HL-60 (cell line): ENCODE data around the gene TROAP.
"Not testable (repeated sequence)": the region's sequence is repeated elsewhere in the genome, so short reads cannot be mapped to it uniquely, and the experiment has no call there.

Experiments used
- DNase-seq, 2 experiments: peaks; one replicate each; pipeline ENCODE4 v3.0.0-alpha.2; 2010 to 2020; ENCODE audit warnings: low read depth in 1 of 2, low spot score in 1 of 2
- H3K27ac ChIP-seq: fragments of 250-450 bp; sonication (Bioruptor Pico); replicated peaks from 2 replicates; pipeline ENCODE4 v1.5.1; 2020; ENCODE audit warnings: mild to moderate bottlenecking, moderate library complexity
- H3K27me3 ChIP-seq: fragments of 250-450 bp; sonication (Bioruptor Pico); 2 replicates; pipeline ENCODE4 v1.5.1; 2021; ENCODE audit warnings: mild to moderate bottlenecking, moderate library complexity; ENCODE audit not compliant: insufficient read depth, poor library complexity, severe bottlenecking
- H3K4me3 ChIP-seq: replicated peaks from 2 replicates; pipeline ENCODE4 v1.5.1; 2011; ENCODE audit warnings: mild to moderate bottlenecking, control low read depth, low read length; ENCODE audit not compliant: insufficient read depth
- CTCF ChIP-seq: IDR thresholded peaks from one replicate; pipeline ENCODE4 v1.5.1; 2011; ENCODE audit warnings: low read length, control low read depth, inconsistent platforms; ENCODE audit not compliant: insufficient read depth
- GABPA ChIP-seq: IDR thresholded peaks from 2 replicates; pipeline ENCODE4 v1.6.1; 2012; ENCODE audit warnings: low read depth
- POLR2AphosphoS5 ChIP-seq: IDR thresholded peaks from 2 replicates; pipeline ENCODE4 v1.6.1; 2012; ENCODE audit warnings: low read depth
- REST ChIP-seq: IDR thresholded peaks from 2 replicates; pipeline ENCODE4 v1.6.1; 2012; ENCODE audit warnings: low read depth; ENCODE audit not compliant: insufficient replicate concordance
- SPI1 ChIP-seq: IDR thresholded peaks from 2 replicates; pipeline ENCODE4 v1.6.1; 2012; ENCODE audit warnings: low read depth, mild to moderate bottlenecking, borderline replicate concordance

Gene TROAP

DNA sequence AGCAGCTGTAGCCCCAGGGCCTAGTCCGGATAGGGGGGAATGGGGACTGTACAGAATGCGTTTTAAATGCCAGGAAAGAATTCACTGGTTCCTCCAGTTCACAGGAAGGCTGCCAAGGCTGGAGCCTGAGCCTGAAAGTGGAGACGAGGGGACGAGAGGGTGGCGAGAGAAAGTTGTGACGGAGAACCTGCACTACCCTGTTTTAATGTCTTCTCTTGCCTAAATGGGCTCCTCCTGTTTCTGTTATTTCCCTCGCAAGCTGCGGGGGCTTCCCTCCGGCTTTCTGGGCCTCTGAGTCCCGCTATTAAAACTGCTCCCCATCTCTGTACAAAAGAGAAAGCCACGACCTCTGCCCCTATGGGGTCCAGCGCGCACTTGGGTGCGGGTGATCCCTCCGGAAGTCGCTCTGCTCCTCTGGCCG is 9.4 kb downstream of the TROAP start:
- TF ChIP-seq SPI1: no peak
- TF ChIP-seq GABPA: no peak
- TF ChIP-seq CTCF: no peak
- no peak for TF ChIP-seq POLR2AphosphoS5
- TF ChIP-seq REST: no peak
- Histone ChIP-seq H3K27me3 (peaks cover 15% of the 10 kb centered on the region), H3K4me3 (no peak overlapping the region), H3K27ac (no peak overlapping the region)
- DNase-seq: no peak

- Histone ChIP-seq H3K27me3 (peaks cover 18% of the 10 kb centered on the region), H3K4me3 (no peak overlapping the region), H3K27ac (no peak overlapping the region)
- DNase-seq: no peak
- no peak for TF ChIP-seq CTCF
- TF ChIP-seq POLR2AphosphoS5: no peak
- no peak for TF ChIP-seq REST
- TF ChIP-seq SPI1: no peak
- no peak for TF ChIP-seq GABPA
Measured at GRCh38 chr12:49332891-49333371, 9.9 kb downstream of the TROAP start.

- H3K27me3 ChIP-seq: peaks cover 25% of the 10 kb centered on the region
- not testable (repeated sequence) for DNase-seq, H3K4me3 ChIP-seq, H3K27ac ChIP-seq
Measured at GRCh38 chr12:49333778-49334177, 10.7 kb downstream of the TROAP start.

DNA sequence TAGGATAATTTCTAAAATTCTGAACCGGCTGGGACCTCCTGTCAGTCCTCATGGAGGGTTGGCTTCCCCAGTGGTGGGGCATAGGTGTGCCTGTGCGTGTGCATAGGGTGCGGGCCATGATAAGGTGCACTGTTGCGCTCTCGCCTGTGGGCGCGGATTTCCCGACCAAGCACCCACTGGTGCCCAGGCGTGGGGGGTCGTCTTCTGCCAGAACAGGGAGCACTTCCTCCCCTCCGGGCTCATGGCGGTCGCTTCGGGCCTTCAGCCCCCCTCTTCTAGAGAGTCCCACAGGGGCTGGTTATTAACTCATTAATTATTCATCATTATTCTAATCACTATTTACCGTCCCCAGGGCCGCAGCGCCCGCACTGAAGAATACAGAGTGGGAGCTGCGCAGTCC is 11.2 kb downstream of the TROAP start:
- TF ChIP-seq REST (no peak), POLR2AphosphoS5 (no peak), CTCF (no peak), GABPA (no peak), SPI1 (no peak)
- Histone ChIP-seq H3K4me3 (no peak overlapping the region), H3K27ac (no peak overlapping the region), H3K27me3 (peaks cover 30% of the 10 kb centered on the region)
- no peak for DNase-seq
